HCT116 (cell line): Measurements from ENCODE around the gene SEC24D. TPM values are rescaled to one million over a fixed set of nuclear protein-coding genes. Genes with fewer than 3 reads are reported as not detected.

Experiments used
- ATAC-seq: fragments of 200-7000 bp; cut with Tn5 transposase; 2 replicates; pipeline ENCODE4 v1.9.1; 2020; ENCODE audit warnings: mild to moderate bottlenecking, moderate library complexity
- BruUV-seq: library from RNA; stranded (reverse); fragments of 400-500 nt; replicated peaks from 2 replicates; lab custom pipeline; 2021; lab: Mats Ljungman, UMichigan
- CTCF ChIA-PET: fragments of 300-600 bp; sonication (Branson Sonifier 250); formaldehyde crosslinking; loops from one replicate; lab custom pipeline; 2021; ENCODE audit warnings: antibody characterized with exemption; lab: Charles Lee
- POLR2A ChIA-PET: fragments of 300-600, 350-600 bp; sonication (Branson Sonifier 250); formaldehyde crosslinking; loops from one replicate; lab custom pipeline; 2021; ENCODE audit warnings: antibody characterized with exemption; lab: Charles Lee
- RAD21 ChIA-PET, 2 experiments: fragments of 300-600 bp; sonication (Branson Sonifier 250); formaldehyde crosslinking; loops; one replicate each; lab custom pipeline; 2023; ENCODE audit warnings: low total read pairs in 2 of 2; ENCODE audit not compliant: uncharacterized antibody in 2 of 2, unreplicated experiment in 2 of 2, low non-redundant PET in 1 of 2; lab: Charles Lee
- DNase-seq: peaks from one replicate; pipeline ENCODE4 v3.0.0-alpha.2; 2010; ENCODE audit warnings: low read depth, low spot score
- H2AFZ ChIP-seq: fragments of 200-600 bp; shearing (Covaris generic), sonication (generic); 2 replicates; pipeline ENCODE4 v1.6.1; 2017; ENCODE audit warnings: low read depth, mixed run types, mixed read lengths, antibody characterized with exemption, low read length; ENCODE audit not compliant: poor library complexity, severe bottlenecking
- H3K27ac ChIP-seq: 2 replicates; pipeline ENCODE4 v1.5.1; 2012; ENCODE audit warnings: low read depth, low read length
- H3K27me3 ChIP-seq: fragments of 200-600 bp; sonication (generic); 2 replicates; pipeline ENCODE4 v1.6.1; 2016; ENCODE audit warnings: mixed run types, low read length, mixed read lengths; ENCODE audit not compliant: insufficient read depth
- H3K36me3 ChIP-seq, 2 experiments: fragments of 200-500 bp in 1 of 2; fragments of 200-600 bp in 1 of 2; sonication (Bioruptor generic) in 1 of 2; sonication (generic) in 1 of 2; 2 replicates each; pipeline versions ENCODE4 v1.5.1 to v1.6.1; 2014 to 2016; ENCODE audit warnings: low read length in 2 of 2, inconsistent platforms in 1 of 2, mixed read lengths in 1 of 2, mixed run types in 1 of 2; ENCODE audit not compliant: insufficient read depth in 2 of 2, control insufficient read depth in 1 of 2
- H3K4me1 ChIP-seq, 2 experiments: fragments of 200-600 bp in 1 of 2; sonication (generic) in 1 of 2; 2 replicates each; pipeline versions ENCODE4 v1.5.1 to v1.6.1; 2012 to 2017; ENCODE audit warnings: low read length in 2 of 2, inconsistent platforms in 1 of 2, mild to moderate bottlenecking in 1 of 2, mixed read lengths in 1 of 2, mixed run types in 1 of 2, moderate library complexity in 1 of 2; ENCODE audit not compliant: insufficient read depth in 2 of 2, control insufficient read depth in 1 of 2
- H3K4me2 ChIP-seq: fragments of 200-600 bp; sonication (generic); 2 replicates; pipeline ENCODE4 v1.6.1; 2017; ENCODE audit warnings: mixed run types, low read length, mixed read lengths
- H3K4me3 ChIP-seq, 2 experiments: fragments of 200-600 bp in 1 of 2; sonication (generic) in 1 of 2; replicated peaks in 1 of 2; 2 replicates each; pipeline ENCODE4 v1.5.1; 2011 to 2016; ENCODE audit warnings: low read length in 2 of 2, control low read depth in 1 of 2, low read depth in 1 of 2, mild to moderate bottlenecking in 1 of 2, mixed read lengths in 1 of 2, mixed run types in 1 of 2
- H3K79me2 ChIP-seq: fragments of 200-600 bp; sonication (generic); 2 replicates; pipeline ENCODE4 v1.6.1; 2017; ENCODE audit warnings: mild to moderate bottlenecking, mixed run types, low read length, moderate library complexity, mixed read lengths; ENCODE audit not compliant: insufficient read depth
- H3K9ac ChIP-seq: fragments of 200-600 bp; sonication (generic); 2 replicates; pipeline ENCODE4 v1.6.1; 2016; ENCODE audit warnings: low read length, mixed read lengths
- H3K9me2 ChIP-seq: fragments of 200-600 bp; sonication (generic), shearing (Covaris generic); 2 replicates; pipeline ENCODE4 v1.6.1; 2017; ENCODE audit warnings: mixed run types, mild to moderate bottlenecking, moderate library complexity; ENCODE audit not compliant: insufficient read depth
- H3K9me3 ChIP-seq, 2 experiments: fragments of 200-500 bp in 1 of 2; fragments of 200-600 bp in 1 of 2; sonication (Bioruptor generic) in 1 of 2; sonication (generic) in 1 of 2; 2 replicates each; pipeline ENCODE4 v1.6.1; 2014 to 2017; ENCODE audit warnings: low read length in 2 of 2, mixed read lengths in 2 of 2, inconsistent platforms in 1 of 2, low read depth in 1 of 2, mild to moderate bottlenecking in 1 of 2, mixed run types in 1 of 2, moderate library complexity in 1 of 2; ENCODE audit not compliant: control insufficient read depth in 1 of 2, insufficient read depth in 1 of 2
- H4K20me1 ChIP-seq: fragments of 200-600 bp; sonication (generic), shearing (Covaris generic); 2 replicates; pipeline ENCODE4 v1.6.1; 2017; ENCODE audit warnings: mixed run types, mild to moderate bottlenecking, moderate library complexity; ENCODE audit not compliant: insufficient read depth
- CBX3 ChIP-seq: IDR thresholded peaks from 2 replicates; pipeline ENCODE4 v1.6.1; 2012; ENCODE audit warnings: low read depth
- EGR1 ChIP-seq: IDR thresholded peaks from 2 replicates; pipeline ENCODE4 v1.6.1; 2012; ENCODE audit warnings: low read depth
- EZH2 ChIP-seq: fragments of 200-600 bp; sonication (generic); IDR thresholded peaks from 2 replicates; pipeline ENCODE4 v1.6.1; 2017; ENCODE audit warnings: antibody characterized with exemption, mixed run types
- EZH2phosphoT487 ChIP-seq: fragments of 200-600 bp; IDR thresholded peaks from 2 replicates; pipeline ENCODE4 v1.6.1; 2018; ENCODE audit warnings: antibody characterized with exemption, borderline replicate concordance
- FOSL1 ChIP-seq: IDR thresholded peaks from 2 replicates; pipeline ENCODE4 v1.6.1; 2012; ENCODE audit warnings: low read depth
- JUND ChIP-seq: IDR thresholded peaks from 2 replicates; pipeline ENCODE4 v1.6.1; 2012
- ZBTB33 ChIP-seq: IDR thresholded peaks from 2 replicates; pipeline ENCODE4 v1.6.1; 2011; ENCODE audit warnings: mild to moderate bottlenecking, low read length, moderate library complexity; ENCODE audit not compliant: insufficient replicate concordance; ENCODE audit errors: extremely low read depth
- ZFX ChIP-seq: fragments of 450-650 bp; IDR thresholded peaks from 2 replicates; pipeline ENCODE4 v1.6.1; 2017
- intact Hi-C: fragments of 100-400 bp; cut with micrococcal nuclease; formaldehyde crosslinking; loops from 2 replicates; pipeline ENCODE4 v1.10.0; 2022
- total RNA-seq: library from RNA; stranded (reverse); gene quantifications from one replicate; pipeline ENCODE4 v1.2.1, GENCODE V29; 2021; ENCODE audit not compliant: unreplicated experiment
- TF ChIP-seq, protein P1 (sequence below), 3 experiments: fragments of 200-600 bp in 1 of 3; sonication (generic) in 1 of 3; IDR thresholded peaks in 2 of 3; conservative IDR thresholded peaks in 1 of 3; 2 replicates each; pipeline ENCODE4 v1.5.1; 2012 to 2017; ENCODE audit warnings: low read depth in 2 of 3, low read length in 2 of 3, antibody characterized with exemption in 1 of 3, borderline replicate concordance in 1 of 3, control low read depth in 1 of 3, mild to moderate bottlenecking in 1 of 3, mixed read lengths in 1 of 3, mixed run types in 1 of 3, moderate library complexity in 1 of 3; ENCODE audit not compliant: insufficient read depth in 1 of 3
- TF ChIP-seq, protein P2 (sequence below): IDR thresholded peaks from 2 replicates; pipeline ENCODE4 v1.6.1; 2012

The SEC24D gene
- total RNA-seq, 1 experiment from 2014 or later: 28.5 TPM

- CTCF ChIA-PET: interaction anchor here (0.7 kb wide), 1 partner anchor 20 kb away, joined by 3 read pairs; no protein-coding TSS in a partner anchor
- H4K20me1 ChIP-seq: no peaks in the 10 kb centered on the region
These were observed 93.9 kb downstream of the SEC24D start for GRCh38 chr4:118742050-118742449.

GRCh38 chr4:118741301-118741855 lies 94.5 kb downstream of the SEC24D start:
- ChIA-PET RAD21 (interaction anchor here in 1 of 2 experiments (1.0 kb wide), 1 partner anchor 226 kb away, joined by 3 read pairs; no protein-coding TSS in a partner anchor), POLR2A (no interaction called here), CTCF (no interaction called here)
- no peak overlapping the region for H3K9ac ChIP-seq
- H3K79me2 ChIP-seq: no peaks in the 10 kb centered on the region
- no peaks in the 10 kb centered on the region for H4K20me1 ChIP-seq
- ATAC-seq (no peak), DNase-seq (no peak)
- H3K27ac ChIP-seq: no peak overlapping the region
- no peaks in the 10 kb centered on the region for H3K9me2 ChIP-seq
- no peaks in the 10 kb centered on the region for H3K9me3 ChIP-seq
- no TSS peak for BruUV-seq
- no peaks in the 10 kb centered on the region for H3K4me1 ChIP-seq
- H3K4me3 ChIP-seq: no peak overlapping the region
- no peaks in the 10 kb centered on the region for H3K27me3 ChIP-seq
- intact Hi-C loops: loop anchor here (1.0 kb wide), 1 partner anchor 228 kb away; no protein-coding TSS in a partner anchor
- peaks cover 9 to 11% of the 10 kb centered on the region in 2 experiments; a peak in 2 of 4 replicates for H3K36me3 ChIP-seq
- no peak overlapping the region for H3K4me2 ChIP-seq
- H2AFZ ChIP-seq: no peak overlapping the region
- TF ChIP-seq EGR1 (no peak), EZH2 (no peak), ZBTB33 (no peak), CBX3 (no peak), JUND (no peak), EZH2phosphoT487 (no peak), FOSL1 (no peak)
- TF ChIP-seq, protein P1, sequence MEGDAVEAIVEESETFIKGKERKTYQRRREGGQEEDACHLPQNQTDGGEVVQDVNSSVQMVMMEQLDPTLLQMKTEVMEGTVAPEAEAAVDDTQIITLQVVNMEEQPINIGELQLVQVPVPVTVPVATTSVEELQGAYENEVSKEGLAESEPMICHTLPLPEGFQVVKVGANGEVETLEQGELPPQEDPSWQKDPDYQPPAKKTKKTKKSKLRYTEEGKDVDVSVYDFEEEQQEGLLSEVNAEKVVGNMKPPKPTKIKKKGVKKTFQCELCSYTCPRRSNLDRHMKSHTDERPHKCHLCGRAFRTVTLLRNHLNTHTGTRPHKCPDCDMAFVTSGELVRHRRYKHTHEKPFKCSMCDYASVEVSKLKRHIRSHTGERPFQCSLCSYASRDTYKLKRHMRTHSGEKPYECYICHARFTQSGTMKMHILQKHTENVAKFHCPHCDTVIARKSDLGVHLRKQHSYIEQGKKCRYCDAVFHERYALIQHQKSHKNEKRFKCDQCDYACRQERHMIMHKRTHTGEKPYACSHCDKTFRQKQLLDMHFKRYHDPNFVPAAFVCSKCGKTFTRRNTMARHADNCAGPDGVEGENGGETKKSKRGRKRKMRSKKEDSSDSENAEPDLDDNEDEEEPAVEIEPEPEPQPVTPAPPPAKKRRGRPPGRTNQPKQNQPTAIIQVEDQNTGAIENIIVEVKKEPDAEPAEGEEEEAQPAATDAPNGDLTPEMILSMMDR (IDR thresholded peaks at IDR 0.05 in 2 of 3, conservative IDR thresholded peaks at IDR 0.05 in 1 of 3; ENCODE audit: borderline replicate concordance in 1 of 3, insufficient read depth in 1 of 3, low read depth in 2 of 3, low read length in 2 of 3): no peak

More at GRCh38 chr4:118742050-118742449, 93.9 kb downstream of the SEC24D start:
- no peak for DNase-seq
- no TSS peak for BruUV-seq
- Histone ChIP-seq H3K9ac (no peak overlapping the region), H3K27ac (no peak overlapping the region), H2AFZ (no peak overlapping the region), H3K9me3 (no peaks in the 10 kb centered on the region), H3K4me3 (no peak overlapping the region), H3K9me2 (no peaks in the 10 kb centered on the region), H3K36me3 (peaks cover 9 to 10% of the 10 kb centered on the region in 2 experiments; a peak in 2 of 4 replicates)
- TF ChIP-seq, protein P1 (IDR thresholded peaks at IDR 0.05 in 2 of 3, conservative IDR thresholded peaks at IDR 0.05 in 1 of 3; ENCODE audit: borderline replicate concordance in 1 of 3, insufficient read depth in 1 of 3, low read depth in 2 of 3, low read length in 2 of 3): no peak
- TF ChIP-seq, protein P2, sequence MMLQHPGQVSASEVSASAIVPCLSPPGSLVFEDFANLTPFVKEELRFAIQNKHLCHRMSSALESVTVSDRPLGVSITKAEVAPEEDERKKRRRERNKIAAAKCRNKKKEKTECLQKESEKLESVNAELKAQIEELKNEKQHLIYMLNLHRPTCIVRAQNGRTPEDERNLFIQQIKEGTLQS: no peak
- no peak for TF ChIP-seq ZFX
- TF ChIP-seq FOSL1: no peak
- TF ChIP-seq, all 23 proteins: peak for 0
- RAD21 ChIA-PET: interaction anchor here in 1 of 2 experiments (0.9 kb wide), 1 partner anchor 30 kb away, joined by 3 read pairs; no protein-coding TSS in a partner anchor
- no peaks in the 10 kb centered on the region for H3K79me2 ChIP-seq
- intact Hi-C loops: no loop called here
- H3K4me2 ChIP-seq: no peak overlapping the region
- ATAC-seq: no peak
- H3K4me1 ChIP-seq: no peaks in the 10 kb centered on the region
- POLR2A ChIA-PET: no interaction called here
- no peaks in the 10 kb centered on the region for H3K27me3 ChIP-seq
